ENCODE results near the gene RASA4. TPM values are rescaled to one million over a fixed set of nuclear protein-coding genes. Genes with fewer than 3 reads are reported as not detected.
"Not testable (repeated sequence)": the region's sequence is repeated elsewhere in the genome, so short reads cannot be mapped to it uniquely, and the experiment has no call there.

RASA4 gene
- total and polyA plus RNA-seq, 8 donors: 8.7 to 128 (median 23.3) TPM

DNA sequence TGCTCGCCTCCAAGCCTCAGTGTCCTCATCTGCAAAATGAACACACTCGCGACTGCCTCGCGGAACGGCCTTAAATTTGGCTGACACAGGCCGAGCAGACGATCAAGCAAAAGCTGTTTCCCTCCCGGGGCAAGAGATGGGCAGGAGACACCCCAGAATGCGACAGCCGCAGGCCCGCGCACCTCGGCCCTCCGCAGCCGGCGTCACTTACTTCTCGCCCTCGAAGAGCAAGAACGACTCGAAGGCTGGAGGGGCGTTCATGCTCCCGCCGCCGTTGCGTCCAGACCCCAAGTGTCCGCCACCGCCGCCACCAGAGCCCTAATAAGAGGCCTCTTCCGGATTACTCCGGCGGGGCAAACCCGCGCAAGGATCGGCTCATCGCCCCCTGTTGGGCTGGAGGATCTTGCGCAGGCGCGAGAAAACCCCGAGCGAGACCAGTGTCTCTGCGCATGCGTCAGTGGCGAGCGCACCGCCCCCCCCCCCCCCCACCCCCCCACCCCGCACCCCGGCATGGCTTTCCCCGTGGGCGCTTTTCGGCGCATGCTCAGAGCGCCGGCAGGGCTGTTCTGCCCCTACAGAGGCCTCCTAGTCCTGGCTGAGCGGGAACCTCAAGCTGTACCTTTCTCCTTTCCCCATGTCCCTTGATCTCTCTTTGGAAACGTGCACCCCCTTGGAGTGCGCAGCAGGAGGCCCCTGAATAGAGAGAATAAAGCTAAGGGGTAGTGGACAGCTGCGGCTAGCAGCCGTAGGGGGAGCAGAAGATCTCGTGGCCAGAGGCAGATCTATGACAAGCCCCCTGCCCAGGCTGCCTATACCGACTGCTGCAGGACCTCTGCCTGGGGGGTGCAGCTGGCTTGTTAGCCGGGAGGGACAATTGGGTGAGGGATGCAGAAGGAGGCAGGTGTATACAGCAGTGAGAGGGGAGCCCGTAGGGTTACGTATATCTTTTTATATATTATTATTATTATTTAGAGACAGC, 44.0 kb downstream of the RASA4 start, which contains the start of gene POLR2J3:
TSS of gene POLR2J3 (minus strand) at position 323 of the 979 bp plus-strand sequence. CDS start at position 261, 62 bp downstream.
- H3K9me3 ChIP-seq; FAIRE-seq; H3K4me1 ChIP-seq; H3K36me3 ChIP-seq; intact Hi-C loops (cut with DNase I); H3K27me3 ChIP-seq: not testable (repeated sequence)
- TF ChIP-seq, protein P1, sequence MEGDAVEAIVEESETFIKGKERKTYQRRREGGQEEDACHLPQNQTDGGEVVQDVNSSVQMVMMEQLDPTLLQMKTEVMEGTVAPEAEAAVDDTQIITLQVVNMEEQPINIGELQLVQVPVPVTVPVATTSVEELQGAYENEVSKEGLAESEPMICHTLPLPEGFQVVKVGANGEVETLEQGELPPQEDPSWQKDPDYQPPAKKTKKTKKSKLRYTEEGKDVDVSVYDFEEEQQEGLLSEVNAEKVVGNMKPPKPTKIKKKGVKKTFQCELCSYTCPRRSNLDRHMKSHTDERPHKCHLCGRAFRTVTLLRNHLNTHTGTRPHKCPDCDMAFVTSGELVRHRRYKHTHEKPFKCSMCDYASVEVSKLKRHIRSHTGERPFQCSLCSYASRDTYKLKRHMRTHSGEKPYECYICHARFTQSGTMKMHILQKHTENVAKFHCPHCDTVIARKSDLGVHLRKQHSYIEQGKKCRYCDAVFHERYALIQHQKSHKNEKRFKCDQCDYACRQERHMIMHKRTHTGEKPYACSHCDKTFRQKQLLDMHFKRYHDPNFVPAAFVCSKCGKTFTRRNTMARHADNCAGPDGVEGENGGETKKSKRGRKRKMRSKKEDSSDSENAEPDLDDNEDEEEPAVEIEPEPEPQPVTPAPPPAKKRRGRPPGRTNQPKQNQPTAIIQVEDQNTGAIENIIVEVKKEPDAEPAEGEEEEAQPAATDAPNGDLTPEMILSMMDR (IDR thresholded peaks at IDR 0.05): peak; percentile 38 to 76 (median 46)
- peak; percentile 91 to 99 (median 98) for DNase-seq
- peak; percentile 96 to 98 (median 96) for ATAC-seq
- peak within 1 kb of the TSS in 2 of 4 donors; percentile 45 to 68 for H3K27ac ChIP-seq
- WGBS, 2 donors: 0% methylated on average over 45 to 51 of the region's 64 CpGs
- H3K4me3 ChIP-seq: peak within 1 kb of the TSS; percentile 51 to 92 (median 72)

DNA sequence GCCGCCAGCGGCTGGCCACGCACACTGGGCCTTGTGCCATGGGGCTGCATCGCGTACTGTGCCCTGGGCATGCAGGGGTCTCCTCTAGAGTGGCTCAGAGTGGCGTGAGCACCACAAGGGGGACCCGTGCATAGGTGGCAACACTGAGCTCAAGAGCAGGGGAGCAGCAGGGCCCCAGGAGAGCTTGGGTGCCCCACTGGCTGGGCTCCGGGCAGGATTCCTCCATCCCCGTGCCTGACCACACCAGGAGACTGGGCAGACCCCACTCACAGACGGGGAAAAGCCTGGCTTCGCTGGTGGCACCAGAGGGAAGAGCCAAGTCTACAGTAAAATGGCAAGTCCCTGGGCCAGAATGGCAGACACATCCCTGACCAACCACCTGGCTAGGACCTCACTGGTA, 47.9 kb downstream of the RASA4 start:
- H3K4me1 ChIP-seq; H3K27me3 ChIP-seq; intact Hi-C loops (cut with DNase I); H3K36me3 ChIP-seq; FAIRE-seq; H3K27ac ChIP-seq; H3K9me3 ChIP-seq; ATAC-seq; H3K4me3 ChIP-seq: not testable (repeated sequence)
- peak in 2 of 6 donors; percentile 4 to 30 for DNase-seq
- 89 to 96% methylated on average over 4 of the region's 11 CpGs for WGBS, 2 donors

DNA sequence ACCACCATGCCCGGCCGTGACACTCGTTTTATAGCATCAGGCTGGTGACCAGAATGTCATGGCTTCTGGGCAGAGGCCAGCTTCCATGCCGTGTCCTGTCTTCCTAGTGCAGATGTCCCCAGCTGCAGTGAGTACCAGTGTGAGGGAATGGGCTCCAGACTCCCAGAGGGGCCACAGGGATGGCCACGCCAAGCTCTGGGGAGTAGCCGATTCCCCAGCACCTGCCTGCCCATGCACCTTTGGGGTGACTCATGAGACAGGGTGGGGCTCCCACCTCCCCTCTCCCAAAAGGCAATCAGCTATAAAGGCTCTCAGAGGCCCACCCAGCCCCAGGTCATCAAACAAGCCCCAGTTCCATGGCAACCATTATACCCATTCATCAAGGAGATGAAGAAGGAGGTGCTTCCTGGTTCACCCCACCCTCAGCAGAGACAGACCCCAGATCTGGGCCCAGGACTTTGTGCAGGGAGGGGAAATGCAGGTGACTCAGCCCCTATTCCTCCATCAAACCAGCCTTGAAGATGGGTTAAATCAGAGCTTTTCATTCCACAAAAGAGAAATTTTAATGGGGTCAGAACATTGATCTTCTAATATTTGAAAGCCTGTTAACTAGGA, 65.6 kb downstream of the RASA4 start, which contains the start of gene SPDYE2:
TSS of gene SPDYE2 (plus strand) at position 419 of the 615 bp plus-strand sequence. CDS start 2,030 bp downstream, outside the sequence.
- H3K27ac ChIP-seq; H3K9me3 ChIP-seq; H3K4me1 ChIP-seq; H3K4me3 ChIP-seq; H3K27me3 ChIP-seq; FAIRE-seq; DNase-seq; H3K36me3 ChIP-seq; intact Hi-C loops (cut with DNase I): not testable (repeated sequence)
- ATAC-seq: peak in 1 of 4 donors; percentile 34
- WGBS, 2 donors: no CpG with 5 or more reads among the region's 6 CpGs

DNA sequence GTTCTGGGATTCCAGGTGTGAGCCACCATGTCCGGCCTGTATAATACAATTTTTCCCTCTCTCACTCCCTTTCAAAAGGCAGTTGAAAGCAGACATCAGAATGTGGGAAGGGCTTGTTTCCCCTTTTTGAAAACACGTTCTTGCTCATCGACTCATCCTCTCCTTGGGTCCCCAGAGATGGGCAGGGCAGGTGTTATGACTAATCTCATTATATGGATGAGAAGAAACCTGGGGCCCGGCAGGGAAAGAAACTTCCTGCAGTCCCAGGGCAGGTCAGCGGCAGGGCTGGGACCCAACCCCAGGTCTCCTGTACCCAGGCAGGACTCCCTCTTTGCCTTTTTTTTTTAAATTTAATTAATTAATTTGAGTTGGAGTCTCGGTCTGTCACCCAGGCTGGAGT, 70.2 kb downstream of the RASA4 start:
- 100% methylated on average over 1 of the region's 6 CpGs for WGBS, 2 donors
- H3K27ac ChIP-seq; intact Hi-C loops (cut with DNase I); ATAC-seq; H3K36me3 ChIP-seq; DNase-seq; FAIRE-seq; H3K4me1 ChIP-seq; H3K9me3 ChIP-seq; H3K27me3 ChIP-seq; H3K4me3 ChIP-seq: not testable (repeated sequence)

DNA sequence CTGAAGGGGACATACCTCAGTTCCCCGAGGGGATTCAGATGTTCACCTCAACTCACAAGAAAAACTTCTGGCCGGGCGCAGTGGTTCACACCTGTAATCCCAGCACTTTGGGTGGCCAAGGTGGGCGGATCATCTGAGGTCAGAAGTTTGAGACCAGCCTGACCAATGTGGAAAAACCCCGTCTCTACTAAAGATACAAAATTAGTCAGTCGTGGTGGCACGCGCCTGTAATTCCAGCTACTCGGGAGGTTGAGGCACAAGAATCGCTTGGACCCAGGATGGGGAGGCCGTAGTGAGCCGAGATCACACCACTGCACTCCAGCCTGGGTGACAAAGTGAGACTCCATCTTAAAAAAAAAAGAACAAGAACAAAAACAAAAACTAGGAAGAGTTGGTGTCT, 71.3 kb downstream of the RASA4 start:
- H3K27me3 ChIP-seq; H3K36me3 ChIP-seq; ATAC-seq; H3K27ac ChIP-seq; H3K4me1 ChIP-seq; H3K4me3 ChIP-seq; intact Hi-C loops (cut with DNase I); H3K9me3 ChIP-seq; FAIRE-seq: not testable (repeated sequence)
- WGBS, 2 donors: 96 to 99% methylated on average over 6 to 9 of the region's 12 CpGs
- peak in 1 of 6 donors; percentile 5 for DNase-seq

DNA sequence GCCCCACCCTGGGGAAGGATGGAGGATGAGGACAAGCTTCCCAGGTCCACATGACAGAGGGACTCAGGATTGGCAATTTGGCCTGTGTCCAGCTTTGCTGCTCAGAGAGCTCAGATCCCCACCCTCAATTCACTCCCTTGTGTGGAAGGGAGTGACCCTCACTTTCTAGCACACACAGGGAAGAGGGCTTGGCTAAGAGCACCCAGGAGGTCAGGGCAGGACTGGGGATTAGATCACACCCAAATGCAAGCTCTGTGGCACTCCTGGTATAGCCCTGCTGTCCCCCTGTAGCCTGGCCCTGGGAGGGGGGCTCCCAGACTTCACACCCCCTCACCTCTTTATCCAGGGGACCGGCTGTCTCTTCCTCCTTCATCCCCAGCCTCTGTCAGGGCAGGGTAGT, 72.2 kb downstream of the RASA4 start:
- H3K4me3 ChIP-seq; FAIRE-seq; H3K27ac ChIP-seq; H3K27me3 ChIP-seq; intact Hi-C loops (cut with DNase I); H3K4me1 ChIP-seq; ATAC-seq; H3K9me3 ChIP-seq; DNase-seq; H3K36me3 ChIP-seq: not testable (repeated sequence)
- WGBS, 2 donors: no CpG with 5 or more reads among the region's 1 CpG

DNA sequence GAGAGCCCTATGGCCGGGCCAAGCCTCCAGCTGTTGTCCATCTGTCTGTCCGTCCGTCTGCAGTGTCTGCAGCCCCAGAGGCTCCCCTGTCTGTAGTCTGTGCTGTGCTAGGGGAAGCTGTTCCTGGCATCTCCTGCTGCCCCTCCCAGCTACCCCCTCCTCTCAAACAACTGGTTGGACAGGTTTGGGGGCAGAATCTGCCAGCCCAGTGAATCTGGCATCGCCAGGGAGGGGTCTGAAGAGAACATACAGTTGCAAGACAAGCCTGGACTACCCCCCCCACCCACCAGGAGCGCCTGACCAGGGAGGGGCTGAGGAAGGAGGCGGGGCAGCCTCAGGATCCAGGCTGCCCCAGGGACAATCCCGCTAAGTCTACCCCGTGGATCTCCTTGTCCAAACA, 73.0 kb downstream of the RASA4 start, which contains the start of gene UPK3BL2:
TSS of gene UPK3BL2 (minus strand) at position 101 of the 400 bp plus-strand sequence. CDS start at position 41, 60 bp downstream.
- intact Hi-C loops (cut with DNase I); FAIRE-seq; H3K27ac ChIP-seq; H3K4me1 ChIP-seq; H3K36me3 ChIP-seq; H3K4me3 ChIP-seq; H3K9me3 ChIP-seq; H3K27me3 ChIP-seq; DNase-seq: not testable (repeated sequence)
- WGBS, 2 donors: no CpG with 5 or more reads among the region's 8 CpGs
- peak in 2 of 4 donors; percentile 4 to 22 for ATAC-seq

DNA sequence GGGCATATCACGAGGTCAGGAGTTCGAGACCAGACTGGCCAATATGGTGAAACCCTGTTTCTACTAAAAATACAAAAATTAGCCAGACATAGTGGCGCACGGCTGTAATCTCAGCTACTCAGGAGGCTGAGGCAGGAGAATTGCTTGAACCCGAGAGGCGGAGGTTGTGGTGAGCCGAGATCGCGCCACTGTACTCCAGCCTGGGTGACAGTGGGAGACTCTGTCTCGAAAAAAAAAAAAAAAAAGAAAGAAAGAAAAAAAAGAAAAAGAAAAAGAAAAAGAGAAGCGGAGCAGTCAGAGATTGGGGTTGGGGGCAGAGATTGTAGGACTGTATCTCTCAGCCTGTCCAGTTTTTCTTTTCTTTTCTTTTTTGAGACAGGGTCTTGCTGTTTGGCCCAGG, 73.8 kb downstream of the RASA4 start:
- H3K4me1 ChIP-seq; H3K27me3 ChIP-seq; FAIRE-seq; H3K9me3 ChIP-seq; intact Hi-C loops (cut with DNase I); H3K4me3 ChIP-seq; H3K36me3 ChIP-seq; ATAC-seq; H3K27ac ChIP-seq: not testable (repeated sequence)
- WGBS, 2 donors: 94 to 99% methylated on average over 7 of the region's 11 CpGs
- DNase-seq: peak in 1 of 6 donors; percentile 23

DNA sequence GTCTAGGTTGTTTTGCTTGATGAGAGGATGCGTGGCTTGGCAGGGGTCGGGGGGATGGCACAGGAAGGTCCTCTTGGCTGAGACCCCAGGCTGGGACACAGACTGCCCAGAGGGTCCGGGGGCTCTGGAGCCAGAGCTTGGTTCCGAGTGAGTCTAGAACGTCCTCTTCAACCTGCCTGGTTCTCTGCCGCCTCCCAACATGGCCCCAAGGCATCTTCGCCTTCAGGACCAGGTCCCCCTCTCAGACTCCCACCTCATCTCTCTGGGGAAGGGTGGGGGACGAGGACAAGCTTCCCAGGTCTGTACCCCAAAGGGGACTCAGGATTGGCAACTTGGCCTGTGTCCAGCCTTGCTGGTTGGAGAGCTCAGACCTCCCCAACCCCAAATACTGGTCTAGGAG, 74.5 kb downstream of the RASA4 start:
- ATAC-seq; H3K4me3 ChIP-seq; FAIRE-seq; H3K27ac ChIP-seq; H3K36me3 ChIP-seq; H3K27me3 ChIP-seq; intact Hi-C loops (cut with DNase I); H3K9me3 ChIP-seq; H3K4me1 ChIP-seq: not testable (repeated sequence)
- DNase-seq: peak in 2 of 6 donors; percentile 16 to 43
- WGBS, 2 donors: 98 to 100% methylated on average over 3 to 4 of the region's 8 CpGs

DNA sequence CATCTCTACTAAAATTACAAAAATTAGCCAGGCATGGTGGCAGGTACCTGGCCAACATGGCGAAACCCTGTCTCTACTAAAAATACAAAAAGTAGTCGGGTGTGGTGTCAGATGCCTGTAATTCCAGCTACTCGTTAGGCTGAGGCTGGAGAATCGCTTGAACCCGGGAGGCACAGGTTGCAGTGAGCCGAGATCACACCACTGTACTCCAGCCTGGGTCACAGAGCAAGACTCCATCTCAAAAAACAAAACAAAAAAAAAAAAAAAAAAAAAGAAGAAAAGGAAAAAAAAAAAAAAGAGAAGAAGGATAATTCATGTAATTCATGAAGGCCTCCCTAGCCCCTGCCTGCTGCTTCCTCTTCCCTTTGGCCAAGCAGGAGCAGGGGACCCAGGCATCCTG, 76.0 kb downstream of the RASA4 start:
- WGBS, 2 donors: 89 to 90% methylated on average over 4 of the region's 6 CpGs
- H3K36me3 ChIP-seq; FAIRE-seq; intact Hi-C loops (cut with DNase I); H3K9me3 ChIP-seq; H3K4me3 ChIP-seq; ATAC-seq; H3K27me3 ChIP-seq; H3K4me1 ChIP-seq; H3K27ac ChIP-seq: not testable (repeated sequence)
- peak in 1 of 6 donors; percentile 14 for DNase-seq

Measured in pancreas (tissue), 10 donors.